Parathyroid adenoma (tissue), 2 donors: Measurements from ENCODE around the gene SHOC2.

Source experiments
- H2AFZ ChIP-seq: fragments of 300-600 bp; sonication (generic); one replicate; pipeline ENCODE4 v1.7.0; 2017; ENCODE audit warnings: antibody characterized with exemption, mild to moderate bottlenecking
- H3K27ac ChIP-seq: fragments of 300-600 bp; sonication (generic); one replicate; pipeline ENCODE4 v1.7.0; 2017
- H3K27me3 ChIP-seq: fragments of 300-600 bp; sonication (generic); one replicate; pipeline ENCODE4 v1.7.0; 2017; ENCODE audit warnings: low read length; ENCODE audit not compliant: control insufficient read depth, insufficient read depth
- H3K36me3 ChIP-seq: fragments of 300-600 bp; sonication (generic); one replicate; pipeline ENCODE4 v1.7.0; 2017; ENCODE audit warnings: low read length; ENCODE audit not compliant: control insufficient read depth, insufficient read depth
- H3K4me1 ChIP-seq: fragments of 300-600 bp; sonication (generic); one replicate; pipeline ENCODE4 v1.7.0; 2017; ENCODE audit warnings: control low read depth
- H3K4me2 ChIP-seq: fragments of 300-600 bp; sonication (generic); one replicate; pipeline ENCODE4 v1.7.0; 2017; ENCODE audit warnings: low read length
- H3K4me3 ChIP-seq: fragments of 300-600 bp; sonication (generic); one replicate; pipeline ENCODE4 v1.7.0; 2017; ENCODE audit warnings: low read depth, low read length
- H3K79me2 ChIP-seq: fragments of 300-600 bp; sonication (generic); one replicate; pipeline ENCODE4 v1.7.0; 2017; ENCODE audit warnings: control low read depth
- H3K9ac ChIP-seq: fragments of 300-600 bp; sonication (generic); one replicate; pipeline ENCODE4 v1.7.0; 2017; ENCODE audit warnings: mild to moderate bottlenecking
- H3K9me3 ChIP-seq: fragments of 300-600 bp; sonication (generic); one replicate; pipeline ENCODE4 v1.7.0; 2017; ENCODE audit warnings: low read length; ENCODE audit not compliant: control insufficient read depth
- CTCF ChIP-seq: fragments of 300-600 bp; sonication (generic); IDR thresholded peaks from one replicate; pipeline ENCODE4 v1.7.0; 2017; ENCODE audit warnings: antibody characterized with exemption, mild to moderate bottlenecking
- donor health status: primary hyperparathyroidism.

Gene SHOC2

GRCh38 chr10:110947061-110947595 is 27.7 kb downstream of the SHOC2 start:
- H3K9me3 ChIP-seq, result no peaks in the 10 kb centered on the region
- peaks cover 70% of the 10 kb centered on the region for H3K79me2 ChIP-seq
- no peak overlapping the region for H3K4me2 ChIP-seq
- no peak overlapping the region for H2AFZ ChIP-seq
- no peak overlapping the region for H3K4me3 ChIP-seq
- H3K36me3 ChIP-seq, result no peaks in the 10 kb centered on the region
- TF ChIP-seq CTCF, result no peak
- H3K27me3 ChIP-seq, result no peaks in the 10 kb centered on the region
- no peaks in the 10 kb centered on the region for H3K4me1 ChIP-seq
- H3K9ac ChIP-seq, result no peak overlapping the region
- H3K27ac ChIP-seq, result no peak overlapping the region

- H3K27me3 ChIP-seq, result no peaks in the 10 kb centered on the region
- no peak overlapping the region for H2AFZ ChIP-seq
- no peaks in the 10 kb centered on the region for H3K9me3 ChIP-seq
- H3K9ac ChIP-seq, result no peak overlapping the region
- H3K4me2 ChIP-seq, result no peak overlapping the region
- H3K4me1 ChIP-seq, result peaks cover 3% of the 10 kb centered on the region
- H3K79me2 ChIP-seq, result peaks cover 45% of the 10 kb centered on the region
- no peak overlapping the region for H3K4me3 ChIP-seq
- H3K36me3 ChIP-seq, result no peaks in the 10 kb centered on the region
- no peak overlapping the region for H3K27ac ChIP-seq
- no peak for TF ChIP-seq CTCF
Observed at GRCh38 chr10:110951381-110951780, 32.0 kb downstream of the SHOC2 start.

GRCh38 chr10:110957606-110958005 is 38.2 kb downstream of the SHOC2 start:
- Histone ChIP-seq H2AFZ (no peak overlapping the region), H3K27me3 (no peaks in the 10 kb centered on the region), H3K4me2 (no peak overlapping the region), H3K9ac (no peak overlapping the region), H3K4me1 (peaks cover 3% of the 10 kb centered on the region), H3K36me3 (no peaks in the 10 kb centered on the region), H3K79me2 (peaks cover 13% of the 10 kb centered on the region), H3K27ac (no peak overlapping the region), H3K9me3 (no peaks in the 10 kb centered on the region), H3K4me3 (no peak overlapping the region)
- no peak for TF ChIP-seq CTCF

GRCh38 chr10:110959379-110960332 is 40.3 kb downstream of the SHOC2 start:
- no peak for TF ChIP-seq CTCF
- no peaks in the 10 kb centered on the region for H3K27me3 ChIP-seq
- no peak overlapping the region for H2AFZ ChIP-seq
- peaks cover 7% of the 10 kb centered on the region for H3K4me1 ChIP-seq
- H3K79me2 ChIP-seq, result peaks cover 12% of the 10 kb centered on the region
- no peak overlapping the region for H3K9ac ChIP-seq
- no peaks in the 10 kb centered on the region for H3K9me3 ChIP-seq
- no peaks in the 10 kb centered on the region for H3K36me3 ChIP-seq
- H3K4me2 ChIP-seq, result no peak overlapping the region
- no peak overlapping the region for H3K27ac ChIP-seq
- no peak overlapping the region for H3K4me3 ChIP-seq
